Measurements from ENCODE around the gene NDFIP1. TPM values are rescaled to one million over a fixed set of nuclear protein-coding genes. Genes with fewer than 3 reads are reported as not detected.

The NDFIP1 gene
- total RNA-seq, 1 experiment from 2014 or later, result 58.0 TPM

- intact Hi-C loops (cut with micrococcal nuclease; ENCODE audit: unreplicated experiment), result loop anchor here (5.0 kb wide), 1 partner anchor 379 kb away; no protein-coding TSS in a partner anchor
- DNase-seq, result no peak
These were observed 59.8 kb downstream of the NDFIP1 start for GRCh38 chr5:142168365-142168764.

GRCh38 chr5:142170254-142170953, 61.8 kb downstream of the NDFIP1 start:
- Mint-ChIP-seq H3K4me3 (ENCODE audit: low read depth, unreplicated experiment) (no peak overlapping the region), H3K9me3 (ENCODE audit: low read depth, unreplicated experiment) (no peaks in the 10 kb centered on the region), H3K27ac (ENCODE audit: unreplicated experiment) (no peak overlapping the region), H3K36me3 (ENCODE audit: insufficient read depth, unreplicated experiment) (no peaks in the 10 kb centered on the region), H3K4me1 (ENCODE audit: low read depth, unreplicated experiment) (peaks cover 6% of the 10 kb centered on the region), H3K27me3 (ENCODE audit: unreplicated experiment) (no peaks in the 10 kb centered on the region)
- BruUV-seq (replicated peaks), result no TSS peak
- no peak for TF ChIP-seq CTCF (IDR thresholded peaks at IDR 0.05; ENCODE audit: unreplicated experiment)
- intact Hi-C loops (cut with micrococcal nuclease; ENCODE audit: unreplicated experiment), result no loop called here
- CTCF ChIA-PET, result interaction anchor here (0.7 kb wide), 1 partner anchor 195 kb away, joined by 3 read pairs; no protein-coding TSS in a partner anchor
- DNase-seq, result no peak

More at GRCh38 chr5:142168365-142168764, 59.8 kb downstream of the NDFIP1 start:
- peaks cover 6% of the 10 kb centered on the region for H3K4me1 Mint-ChIP-seq (ENCODE audit: low read depth, unreplicated experiment)
- H3K36me3 Mint-ChIP-seq (ENCODE audit: insufficient read depth, unreplicated experiment), result no peaks in the 10 kb centered on the region
- BruUV-seq (replicated peaks), result no TSS peak
- CTCF ChIA-PET, result interaction anchor here (1.1 kb wide), 1 partner anchor 513 kb away, joined by 3 read pairs; no protein-coding TSS in a partner anchor
- no peak for TF ChIP-seq CTCF (IDR thresholded peaks at IDR 0.05; ENCODE audit: unreplicated experiment)
- H3K9me3 Mint-ChIP-seq (ENCODE audit: low read depth, unreplicated experiment), result no peaks in the 10 kb centered on the region
- H3K4me3 Mint-ChIP-seq (ENCODE audit: low read depth, unreplicated experiment), result no peak overlapping the region
- H3K27ac Mint-ChIP-seq (ENCODE audit: unreplicated experiment), result no peak overlapping the region
- H3K27me3 Mint-ChIP-seq (ENCODE audit: unreplicated experiment), result no peaks in the 10 kb centered on the region

GRCh38 chr5:142171270-142171669, 62.7 kb downstream of the NDFIP1 start:
- BruUV-seq (replicated peaks), result no TSS peak
- no peak overlapping the region for H3K27ac Mint-ChIP-seq (ENCODE audit: unreplicated experiment)
- CTCF ChIA-PET, result interaction anchor here (0.6 kb wide), 1 partner anchor 207 kb away, joined by 3 read pairs; no protein-coding TSS in a partner anchor
- intact Hi-C loops (cut with micrococcal nuclease; ENCODE audit: unreplicated experiment), result no loop called here
- no peaks in the 10 kb centered on the region for H3K27me3 Mint-ChIP-seq (ENCODE audit: unreplicated experiment)
- DNase-seq, result no peak
- no peaks in the 10 kb centered on the region for H3K36me3 Mint-ChIP-seq (ENCODE audit: insufficient read depth, unreplicated experiment)
- H3K9me3 Mint-ChIP-seq (ENCODE audit: low read depth, unreplicated experiment), result no peaks in the 10 kb centered on the region
- H3K4me1 Mint-ChIP-seq (ENCODE audit: low read depth, unreplicated experiment), result peaks cover 6% of the 10 kb centered on the region
- no peak for TF ChIP-seq CTCF (IDR thresholded peaks at IDR 0.05; ENCODE audit: unreplicated experiment)
- no peak overlapping the region for H3K4me3 Mint-ChIP-seq (ENCODE audit: low read depth, unreplicated experiment)

- Mint-ChIP-seq H3K4me3 (ENCODE audit: low read depth, unreplicated experiment) (no peak overlapping the region), H3K36me3 (ENCODE audit: insufficient read depth, unreplicated experiment) (no peaks in the 10 kb centered on the region), H3K27me3 (ENCODE audit: unreplicated experiment) (no peaks in the 10 kb centered on the region), H3K4me1 (ENCODE audit: low read depth, unreplicated experiment) (peaks cover 6% of the 10 kb centered on the region), H3K27ac (ENCODE audit: unreplicated experiment) (no peak overlapping the region), H3K9me3 (ENCODE audit: low read depth, unreplicated experiment) (no peaks in the 10 kb centered on the region)
- intact Hi-C loops (cut with micrococcal nuclease; ENCODE audit: unreplicated experiment), result no loop called here
- no TSS peak for BruUV-seq (replicated peaks)
- no peak for DNase-seq
- TF ChIP-seq CTCF (IDR thresholded peaks at IDR 0.05; ENCODE audit: unreplicated experiment), result no peak
- CTCF ChIA-PET, result no interaction called here
These were observed 66.5 kb downstream of the NDFIP1 start for GRCh38 chr5:142175039-142175438.
